CD4-positive, alpha-beta T cell treated with Interleukin-2 at 100 ng/mL for 4 hours (primary cell): ENCODE data around the gene SOX10.
A peak's percentile ranks its signal among the peaks of the same experiment; 100 is the strongest.
"Not testable (repeated sequence)": the region's sequence is repeated elsewhere in the genome, so short reads cannot be mapped to it uniquely, and the experiment has no call there.

Experiments
- DNase-seq: peaks from one replicate; pipeline ENCODE4 v3.0.0-alpha.2; 2020; ENCODE audit warnings: low spot score

Gene SOX10

DNA sequence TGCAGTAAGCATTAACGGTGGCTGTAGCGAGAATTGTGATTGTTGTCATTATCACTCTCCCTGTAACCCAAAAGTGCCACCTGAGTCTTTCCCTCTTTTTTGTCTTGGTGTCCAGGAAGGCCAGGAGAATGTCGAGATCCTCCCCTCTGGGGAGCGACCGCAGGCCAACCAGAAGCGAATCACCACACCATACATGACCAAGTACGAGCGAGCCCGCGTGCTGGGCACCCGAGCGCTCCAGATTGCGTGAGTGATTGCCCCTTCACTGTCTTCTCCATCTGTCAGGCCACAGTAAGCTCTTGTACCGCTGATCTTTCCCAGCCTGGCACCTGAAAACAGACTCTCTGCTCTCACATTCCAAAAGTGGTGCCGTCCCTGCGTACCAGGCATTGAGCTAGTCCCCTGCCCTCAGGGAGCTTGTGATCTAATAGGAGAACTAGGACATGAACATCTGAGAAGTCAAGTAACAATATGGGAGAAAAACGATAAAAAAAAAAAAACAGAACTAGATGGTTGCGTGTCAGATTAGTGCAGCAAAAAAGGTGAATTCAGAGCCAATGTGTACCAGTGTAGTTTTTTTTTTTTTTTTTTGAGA is 25.0 kb downstream of the SOX10 start:
- no peak for DNase-seq

DNA sequence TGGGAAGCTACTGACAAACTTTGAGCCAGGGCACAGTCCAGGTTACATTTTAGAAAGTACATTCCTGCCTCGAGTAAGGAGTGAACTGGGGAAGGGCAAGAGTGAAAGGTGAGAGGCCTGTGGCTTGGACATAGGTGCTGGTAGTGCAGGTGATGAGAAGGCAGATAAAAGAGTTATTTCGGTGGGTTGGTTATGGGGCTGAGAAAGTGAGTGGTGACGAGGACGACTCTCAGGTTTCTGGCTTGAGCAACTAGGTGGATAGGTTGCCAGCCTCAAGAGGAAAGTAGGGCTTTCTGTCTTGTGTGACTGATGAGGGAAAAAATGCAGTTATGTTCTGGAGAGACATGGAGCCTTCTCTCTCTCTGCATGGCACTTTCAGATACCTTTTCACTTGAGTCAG is 27.1 kb downstream of the SOX10 start:
- DNase-seq = no peak

DNA sequence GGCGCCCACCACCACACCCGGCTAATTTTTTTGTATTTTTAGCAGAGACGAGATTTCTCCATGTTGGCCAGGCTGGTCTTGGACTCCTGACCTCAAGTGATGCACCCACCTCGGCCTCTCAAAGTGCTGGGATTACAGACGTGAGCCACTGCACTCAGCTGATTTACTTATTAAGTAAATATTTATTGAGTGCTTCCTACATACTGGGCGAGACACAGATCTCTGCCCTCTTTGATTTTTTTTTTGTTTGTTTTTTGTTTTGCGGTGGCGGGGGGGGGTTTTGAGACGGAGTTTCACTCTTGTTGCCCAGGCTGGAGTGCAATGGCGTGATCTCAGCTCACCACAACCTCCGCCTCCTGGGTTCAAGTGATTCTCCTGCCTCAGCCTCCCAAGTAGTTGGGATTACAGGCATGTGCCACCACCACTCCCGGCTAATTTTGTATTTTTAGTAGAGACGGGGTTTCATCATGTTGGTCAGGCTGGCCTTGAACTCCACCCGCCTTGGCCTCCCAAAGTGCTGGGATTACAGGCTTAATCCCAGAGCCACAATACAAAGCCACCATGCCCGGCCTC is 28.4 kb downstream of the SOX10 start:
- DNase-seq = not testable (repeated sequence)

DNA sequence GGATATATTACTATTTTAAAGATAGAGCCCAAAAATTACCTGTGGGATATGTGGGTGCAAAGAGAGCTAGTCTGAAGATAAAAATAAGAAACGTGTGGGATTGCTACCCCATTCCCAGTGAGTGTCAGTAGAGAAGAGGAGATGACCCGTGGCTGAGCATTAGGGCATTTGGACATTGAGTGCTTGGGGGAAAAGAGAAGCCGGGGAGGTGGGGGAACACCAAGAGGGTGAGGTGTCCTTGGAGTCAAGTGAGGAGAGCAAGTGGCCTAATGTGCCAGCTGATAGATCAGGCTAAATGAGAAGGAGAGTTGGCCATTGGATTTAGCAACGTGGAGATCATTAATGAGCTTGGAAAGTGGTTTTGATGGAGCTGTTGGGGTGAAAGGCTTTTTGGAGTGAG is 29.7 kb downstream of the SOX10 start:
- DNase-seq = no peak

DNA sequence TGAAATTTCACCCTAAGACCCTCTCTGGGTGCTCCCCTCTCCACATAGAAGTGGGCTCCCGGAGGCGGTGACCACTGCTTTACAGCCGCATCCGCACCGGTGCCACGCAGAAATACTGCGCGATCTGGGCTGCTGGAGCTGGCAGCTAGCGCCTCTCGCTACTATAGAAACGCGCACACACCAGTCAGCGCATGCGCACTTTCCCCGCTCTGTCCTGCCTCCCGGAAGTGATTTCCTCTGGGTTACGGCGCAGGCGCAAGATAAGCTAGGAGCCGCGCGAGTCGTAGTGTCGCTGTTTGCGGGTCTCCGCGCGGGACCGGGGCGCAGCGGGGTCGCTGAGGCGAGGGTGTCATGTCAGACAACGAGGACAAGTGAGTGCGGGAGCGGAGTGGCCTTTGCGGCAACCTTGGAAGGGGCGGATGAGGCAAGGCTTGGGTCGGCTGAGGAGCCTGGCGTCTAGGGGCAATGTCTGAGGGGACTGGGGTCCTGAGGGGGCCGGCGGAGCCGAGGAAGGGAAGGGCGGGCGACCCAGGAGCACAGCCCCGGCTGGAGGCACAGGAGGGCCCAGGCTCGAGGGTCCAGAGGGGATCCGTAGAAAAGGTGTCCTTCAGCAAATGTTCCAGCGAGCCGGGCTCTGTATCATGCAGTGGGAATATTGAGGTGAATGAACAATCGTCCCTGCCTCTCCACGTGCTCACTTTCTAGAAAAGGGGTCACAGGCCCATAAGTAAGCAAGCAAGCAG is 30.7 kb downstream of the SOX10 start, which contains the start of the genes C22orf23 and POLR2F:
Gene C22orf23, minus strand, starts transcription at position 165 of the 743 bp plus-strand sequence. CDS start 452 bp downstream, outside the sequence.
Gene POLR2F, plus strand, starts transcription at position 263 of the 743 bp plus-strand sequence. Its CDS starts 89 bp downstream, at position 352.
- DNase-seq = peak; percentile 97

DNA sequence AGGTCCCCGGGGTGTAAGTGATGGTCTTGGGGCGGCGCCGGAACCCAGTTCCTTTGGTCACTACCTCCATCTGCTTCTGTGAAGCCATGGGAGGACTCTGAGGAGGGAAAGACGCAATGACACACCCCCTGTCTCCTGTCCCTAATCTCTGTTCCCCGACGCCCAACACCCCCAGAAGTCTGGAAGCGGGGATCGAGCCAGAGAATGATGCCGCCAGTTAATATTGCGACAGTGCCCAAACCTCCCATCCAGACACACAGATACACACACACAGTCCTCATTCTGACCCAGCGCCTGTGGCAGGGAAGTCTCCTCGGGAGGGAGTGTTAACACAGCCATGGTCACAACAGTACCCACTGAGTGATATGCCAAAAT is 31.3 kb downstream of the SOX10 start:
- no peak for DNase-seq

DNA sequence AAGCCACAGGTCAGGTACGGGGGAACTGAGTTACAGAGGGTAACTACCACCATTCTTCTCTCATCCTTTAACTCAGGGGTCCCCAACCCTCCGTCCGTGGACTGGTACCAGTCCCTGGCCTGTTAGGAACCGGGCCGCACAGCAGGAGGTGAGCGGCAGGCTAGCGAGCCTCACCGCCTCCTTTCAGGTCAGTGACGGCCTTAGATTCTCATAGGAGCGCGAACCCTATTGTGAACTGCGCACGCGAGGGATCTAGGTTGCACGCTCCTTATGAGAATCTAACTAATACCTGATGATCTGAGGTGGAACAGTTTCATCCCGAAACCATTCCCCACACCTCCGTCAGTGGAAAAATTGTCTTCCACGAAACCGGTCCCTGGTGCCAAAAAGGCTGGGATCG is 31.7 kb downstream of the SOX10 start:
- not testable (repeated sequence) for DNase-seq

DNA sequence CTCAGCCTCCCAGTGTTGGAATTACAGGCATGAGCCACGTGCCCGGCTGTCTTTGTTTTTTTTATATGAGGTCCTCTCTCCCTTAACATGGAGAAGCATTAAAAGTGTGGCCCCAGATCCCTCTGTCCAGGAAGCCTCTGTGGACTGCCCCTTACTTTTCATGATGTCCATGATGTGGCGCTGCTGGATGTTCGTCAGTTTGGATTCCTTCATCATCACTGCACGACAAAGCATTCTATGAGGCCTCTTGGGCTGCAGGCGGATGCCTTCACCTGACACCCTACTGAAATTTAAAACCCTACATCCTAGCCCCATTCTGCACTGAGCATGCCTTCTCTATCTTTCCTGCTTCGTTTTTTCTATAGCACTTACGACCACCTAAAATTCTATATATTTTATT is 33.0 kb downstream of the SOX10 start:
- no peak for DNase-seq

DNA sequence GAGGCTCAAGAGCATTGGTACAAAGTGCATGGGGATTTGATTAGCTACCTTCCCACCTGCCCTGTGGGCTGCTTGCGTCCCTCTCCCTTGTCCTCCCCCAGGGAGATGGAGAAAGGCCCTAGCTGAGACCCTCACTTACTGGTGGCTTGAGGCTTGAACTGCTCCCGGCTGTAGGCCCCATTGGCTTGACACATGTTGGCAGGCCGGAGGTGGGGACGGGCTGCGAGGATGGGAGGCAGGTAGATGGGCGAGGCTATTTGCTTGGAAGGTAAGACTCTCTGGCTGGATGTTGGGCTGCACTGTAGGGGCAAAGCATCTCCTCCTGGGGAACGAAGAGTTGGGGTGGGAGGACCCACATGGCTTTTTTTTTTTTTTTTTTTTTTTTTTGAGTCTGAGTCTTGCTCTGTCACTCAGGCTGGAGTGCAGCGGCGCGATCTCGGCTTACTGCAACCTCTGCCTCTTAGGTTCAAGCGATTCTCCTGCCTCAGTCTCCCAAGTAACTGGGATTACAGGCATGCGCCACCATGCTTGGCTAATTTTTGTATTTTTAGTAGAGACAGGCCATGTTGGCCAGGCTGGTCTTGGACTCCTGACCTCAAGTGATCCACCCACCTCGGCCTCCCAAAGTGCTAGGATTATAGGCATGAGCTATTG is 37.1 kb downstream of the SOX10 start:
- not testable (repeated sequence) for DNase-seq

DNA sequence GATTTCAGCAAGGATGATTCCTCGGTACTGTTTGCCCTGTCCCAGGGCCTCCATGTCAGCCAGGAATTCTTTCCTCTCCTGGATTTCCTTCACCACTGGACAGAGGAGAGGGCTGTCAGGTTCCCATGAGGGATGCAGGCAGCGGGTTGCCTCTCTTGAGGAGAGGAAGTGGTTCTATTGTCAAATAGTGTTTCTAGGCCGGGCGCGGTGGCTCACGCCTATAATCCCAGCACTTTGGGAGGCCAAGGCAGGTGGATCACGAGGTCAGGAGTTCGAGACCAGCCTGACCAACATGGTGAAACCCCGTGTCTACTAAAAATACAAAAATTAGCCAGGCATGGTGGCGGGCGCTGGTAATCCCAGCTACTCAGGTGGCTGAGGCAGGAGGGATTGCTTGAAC is 39.9 kb downstream of the SOX10 start:
- DNase-seq = not testable (repeated sequence)

DNA sequence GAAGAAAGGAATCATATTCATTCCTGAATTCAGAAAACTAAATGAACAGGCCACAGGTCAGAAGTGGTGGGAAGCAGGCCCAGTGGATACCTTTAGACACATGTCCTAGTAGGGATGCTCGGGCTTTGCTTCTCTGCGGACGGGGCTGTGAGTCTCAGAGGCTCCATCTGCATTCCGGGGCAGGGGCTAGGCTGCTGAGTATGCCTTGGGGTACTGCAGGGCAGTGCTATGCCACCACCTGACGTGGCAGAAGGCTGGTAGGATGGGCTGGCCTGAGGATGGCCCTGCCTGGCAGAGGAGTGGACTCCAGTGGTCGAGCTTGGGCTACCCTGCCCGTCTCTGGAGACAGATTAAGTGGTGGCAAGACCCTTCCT is 40.5 kb downstream of the SOX10 start:
- DNase-seq = no peak

DNA sequence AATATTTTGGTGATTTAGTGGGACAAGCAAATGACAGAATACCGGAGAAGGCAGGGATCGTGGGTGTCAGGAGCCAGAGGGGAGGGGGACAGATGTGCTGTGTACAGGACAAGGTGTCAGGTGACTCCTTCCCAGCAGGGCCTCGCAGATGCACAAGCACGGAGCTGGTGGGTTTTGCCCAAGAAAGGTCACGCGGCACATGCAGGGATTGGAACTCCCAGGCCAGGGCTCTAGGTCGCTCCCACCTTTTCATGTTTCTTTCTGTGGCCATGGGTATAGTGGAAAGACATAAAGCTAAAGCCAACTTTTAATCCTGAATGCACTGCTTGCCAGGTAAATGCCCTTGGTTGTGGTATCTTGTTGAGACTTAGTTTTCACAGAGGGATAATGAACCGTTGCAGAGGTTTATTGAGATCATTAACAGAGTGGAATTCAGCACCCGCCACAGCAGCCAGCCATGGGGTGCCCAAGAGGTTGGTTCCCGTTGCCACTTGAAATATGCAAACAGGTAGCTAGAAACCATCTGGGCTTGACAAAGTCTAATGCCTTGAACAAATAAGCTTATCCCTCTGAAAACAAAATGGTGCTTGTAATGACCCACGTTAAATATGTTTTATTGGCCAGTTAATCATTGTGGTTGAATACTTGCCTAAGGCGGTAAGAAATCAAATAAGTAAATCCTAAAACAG is 41.1 kb downstream of the SOX10 start:
- no peak for DNase-seq

DNA sequence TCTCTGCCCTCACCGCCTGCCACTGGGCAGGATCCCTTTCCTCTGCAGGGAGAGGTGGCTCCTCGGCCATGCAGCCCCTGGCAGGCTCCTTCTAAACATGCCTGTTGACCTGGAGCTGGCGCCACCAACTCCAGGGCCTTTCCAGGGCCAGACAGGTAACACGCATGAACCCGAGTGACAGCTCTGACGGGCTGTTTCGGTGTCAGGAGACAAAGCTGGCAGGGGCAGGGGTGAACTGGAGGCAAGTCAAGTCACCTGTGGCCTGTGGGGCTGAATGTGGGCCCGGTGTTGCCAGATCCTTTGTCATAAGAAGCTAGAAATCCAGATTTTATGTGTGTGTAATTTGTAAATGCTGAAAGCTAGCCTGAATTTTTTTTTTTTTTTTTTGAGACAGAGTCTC is 42.2 kb downstream of the SOX10 start:
- no peak for DNase-seq

DNA sequence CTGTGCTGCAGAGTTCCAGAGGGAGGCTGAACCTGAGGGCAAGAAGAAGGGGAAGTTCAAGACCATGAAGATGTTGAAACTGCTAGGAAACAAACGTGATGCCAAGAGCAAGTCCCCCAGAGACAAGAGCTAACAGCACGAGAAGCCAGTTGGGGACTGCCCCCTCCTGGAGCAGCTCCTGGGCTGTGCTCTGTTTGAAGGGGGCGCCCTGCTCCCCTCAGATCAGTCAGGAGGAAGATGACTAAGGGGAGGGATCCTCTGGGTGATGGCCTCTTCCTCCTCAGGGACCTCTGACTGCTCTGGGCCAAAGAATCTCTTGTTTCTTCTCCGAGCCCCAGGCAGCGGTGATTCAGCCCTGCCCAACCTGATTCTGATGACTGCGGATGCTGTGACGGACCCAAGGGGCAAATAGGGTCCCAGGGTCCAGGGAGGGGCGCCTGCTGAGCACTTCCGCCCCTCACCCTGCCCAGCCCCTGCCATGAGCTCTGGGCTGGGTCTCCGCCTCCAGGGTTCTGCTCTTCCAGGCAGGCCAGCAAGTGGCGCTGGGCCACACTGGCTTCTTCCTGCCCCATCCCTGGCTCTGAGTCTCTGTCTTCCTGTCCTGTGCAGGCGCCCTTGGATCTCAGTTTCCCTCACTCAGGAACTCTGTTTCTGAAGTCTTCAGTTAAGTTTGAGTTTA is 43.5 kb downstream of the SOX10 start:
- no peak for DNase-seq

DNA sequence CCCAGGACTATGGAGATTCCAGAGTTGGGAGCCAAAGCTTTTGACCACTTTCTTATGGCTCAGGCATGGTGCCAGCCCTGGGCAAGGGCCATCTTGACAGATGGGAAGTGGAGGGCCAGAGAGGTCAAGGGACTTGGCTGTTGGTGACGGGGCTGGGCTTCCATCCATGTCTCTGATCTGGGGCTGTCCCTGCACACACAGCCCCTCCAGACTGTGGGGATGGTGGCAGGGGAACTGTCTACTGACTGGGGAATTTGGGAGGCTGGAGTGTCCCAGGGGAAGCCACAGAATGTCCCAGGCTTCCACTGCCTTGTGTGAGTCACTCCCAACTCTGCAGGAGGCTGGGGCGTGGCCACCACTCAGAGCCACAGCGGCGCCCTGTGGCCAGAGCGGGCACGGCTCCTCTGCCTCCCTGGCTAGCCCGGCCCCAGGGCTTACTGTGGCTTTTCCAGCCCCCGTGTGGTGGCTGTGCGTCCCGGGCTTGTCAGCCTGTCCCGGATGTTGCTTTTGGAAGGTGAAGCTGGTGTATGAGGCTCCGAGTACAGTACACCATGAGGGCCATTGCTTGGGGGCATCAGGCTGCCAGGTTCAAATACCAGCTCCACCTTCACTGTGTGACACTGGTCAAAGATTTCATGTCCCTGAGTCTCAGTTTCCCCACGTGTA is 50.5 kb downstream of the SOX10 start:
- peak; percentile 81 for DNase-seq

DNA sequence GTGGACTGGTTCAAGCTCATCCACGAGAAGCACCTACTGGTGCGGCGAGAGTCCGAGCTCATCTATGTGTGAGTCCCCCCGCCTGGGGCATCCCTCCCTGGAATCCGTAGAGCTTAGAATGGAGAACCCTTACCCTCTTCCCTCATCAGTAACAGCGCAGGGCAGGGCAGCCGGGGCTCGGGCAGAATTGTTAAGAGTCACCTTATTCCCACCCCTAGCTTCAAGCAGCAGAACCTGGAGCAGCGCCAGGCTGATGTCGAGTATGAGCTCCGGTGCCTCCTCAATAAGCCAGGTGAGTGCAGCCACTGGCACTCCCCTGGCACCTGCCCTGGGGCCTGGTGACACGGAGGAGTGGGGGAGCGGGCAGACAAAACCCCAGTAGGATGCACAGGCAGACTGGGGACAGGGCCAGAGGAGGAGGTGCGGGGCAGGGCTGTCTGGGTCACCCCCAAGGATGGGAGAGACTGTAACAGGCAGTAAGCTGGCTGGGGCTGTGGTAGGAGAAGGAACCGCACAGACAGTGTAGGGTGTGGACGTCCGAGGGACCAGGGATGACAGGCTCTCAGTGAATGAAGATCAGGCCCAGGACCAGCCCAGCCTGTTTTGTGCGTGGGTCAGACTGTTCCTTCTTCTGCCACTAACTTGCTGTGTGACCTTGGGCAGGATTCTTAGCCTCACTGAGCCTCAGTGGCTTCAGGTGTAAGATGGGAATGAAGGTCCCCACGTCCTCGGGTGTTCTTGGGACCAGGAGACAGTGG is 51.4 kb downstream of the SOX10 start:
- no peak for DNase-seq

DNA sequence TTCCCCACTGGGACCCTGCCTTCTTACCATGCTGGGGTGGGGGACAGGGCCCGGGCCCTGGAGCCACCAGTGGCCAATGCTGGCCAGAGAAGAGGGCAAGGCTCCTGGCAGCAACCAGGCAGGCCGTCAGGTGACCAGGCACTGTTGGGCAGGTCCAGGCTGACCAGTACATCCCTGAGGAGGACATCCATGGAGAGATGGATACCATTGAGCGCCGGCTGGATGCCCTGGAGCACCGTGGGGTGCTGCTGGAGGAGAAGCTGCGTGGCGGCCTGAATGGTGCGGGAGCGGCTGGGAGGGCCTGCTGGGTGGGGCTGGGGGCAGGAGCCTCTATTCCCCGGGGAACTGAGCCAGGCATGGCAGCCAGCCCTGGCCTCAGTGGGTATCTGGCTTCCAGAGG is 52.0 kb downstream of the SOX10 start:
- no peak for DNase-seq

DNA sequence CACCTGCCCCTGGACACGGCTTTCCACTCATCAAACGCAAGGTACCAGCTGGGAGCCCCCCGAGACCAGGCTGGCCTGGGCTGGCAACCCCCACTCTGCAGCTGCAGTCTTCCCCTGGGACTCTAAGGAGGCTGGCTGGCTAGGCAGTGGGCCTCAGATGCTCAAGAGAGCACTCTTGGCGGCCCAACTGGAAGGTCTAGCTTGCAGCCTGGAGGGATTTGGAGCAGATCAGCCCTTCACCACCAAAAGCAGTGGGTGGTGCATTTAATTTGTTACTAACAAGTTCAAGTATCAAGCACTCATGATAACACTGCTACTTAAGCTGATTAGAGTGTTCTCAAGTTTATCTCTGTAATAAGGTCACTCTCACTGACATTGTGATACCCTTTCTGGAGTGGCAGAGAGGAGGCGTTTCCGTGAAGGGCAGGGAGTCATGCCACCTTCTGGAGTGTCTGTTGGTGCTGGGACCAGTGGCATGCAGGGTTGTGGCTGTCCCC is 52.4 kb downstream of the SOX10 start:
- DNase-seq = no peak

DNA sequence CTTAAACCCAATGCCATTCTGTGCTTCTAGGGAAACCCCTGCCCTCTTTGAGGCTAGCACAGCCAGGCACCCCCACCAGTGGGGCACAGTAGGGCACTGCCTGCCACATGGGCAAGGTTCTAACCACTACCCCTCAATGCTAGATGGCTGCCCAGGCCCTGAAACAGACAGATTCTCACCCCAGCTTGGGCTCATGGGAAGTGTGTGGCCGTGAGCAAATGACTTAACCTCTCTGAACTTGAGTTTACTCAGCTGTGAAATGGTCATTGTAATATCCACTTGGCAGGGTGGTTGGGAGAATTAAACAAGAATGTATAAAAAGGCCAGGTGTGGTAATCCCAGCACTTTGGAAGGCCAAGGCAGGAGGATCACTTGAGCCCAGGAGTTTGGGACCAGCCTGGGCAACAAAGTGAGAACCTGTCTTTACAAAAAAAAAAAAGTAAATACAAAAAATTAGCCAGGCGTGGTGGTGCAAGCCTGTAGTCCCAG is 53.4 kb downstream of the SOX10 start:
- no peak for DNase-seq
